Jurkat, Clone E6-1 (cell line): ENCODE data around the gene ZDHHC18.
A peak's percentile ranks its signal among the peaks of the same experiment; 100 is the strongest.

Source experiments
- DNase-seq: peaks from one replicate; pipeline ENCODE4 v3.0.0-alpha.2; 2011; ENCODE audit warnings: low read depth, low spot score
- H3K4me3 ChIP-seq: 2 replicates; pipeline ENCODE4 v1.5.1; 2011; ENCODE audit warnings: mild to moderate bottlenecking, low read length, control low read depth, moderate library complexity

The ZDHHC18 gene

GRCh38 chr1:26882696-26883463 is 56.4 kb downstream of the ZDHHC18 start:
- DNase-seq = no peak
- H3K4me3 ChIP-seq = no peak overlapping the region

- no peak overlapping the region for H3K4me3 ChIP-seq
- no peak for DNase-seq
Measured at GRCh38 chr1:26887125-26887524, 60.6 kb downstream of the ZDHHC18 start.

- DNase-seq = no peak
- H3K4me3 ChIP-seq = no peak overlapping the region
Measured at GRCh38 chr1:26888231-26888630, 61.7 kb downstream of the ZDHHC18 start.

GRCh38 chr1:26889551-26890466 is 63.3 kb downstream of the ZDHHC18 start, which contains the start of gene GPN2:
Gene GPN2 (minus strand): TSS chr1:26890283. CDS start chr1:26890096, 187 bp downstream.
- peak; percentile 67 for DNase-seq
- peak within 1 kb of the TSS; percentile 87 for H3K4me3 ChIP-seq

GRCh38 chr1:26890467-26890796 is 63.9 kb downstream of the ZDHHC18 start:
- no peak for DNase-seq
- peak overlapping the region; percentile 87 for H3K4me3 ChIP-seq

GRCh38 chr1:26894263-26894662 is 67.8 kb downstream of the ZDHHC18 start:
- no peak overlapping the region for H3K4me3 ChIP-seq
- DNase-seq = no peak

- H3K4me3 ChIP-seq = no peak overlapping the region
- no peak for DNase-seq
Measured at GRCh38 chr1:26897351-26897750, 70.9 kb downstream of the ZDHHC18 start.

- DNase-seq = peak; percentile 84
- H3K4me3 ChIP-seq = peak within 1 kb of the TSS; percentile 88
Measured at GRCh38 chr1:26900001-26900814, 73.7 kb downstream of the ZDHHC18 start, which contains the start of gene GPATCH3. Gene GPATCH3 (minus strand): TSS chr1:26900467. CDS start chr1:26900442, 25 bp downstream.

- no peak for DNase-seq
Measured at GRCh38 chr1:26900815-26901511, 74.5 kb downstream of the ZDHHC18 start.

More at GRCh38 chr1:26900815-26901511, 74.5 kb downstream of the ZDHHC18 start:
- H3K4me3 ChIP-seq = peak overlapping the region; percentile 88
